K562 (cell line): ENCODE measurements around the gene AMFR. TPM values are rescaled to one million over a fixed set of nuclear protein-coding genes. Genes with fewer than 3 reads are reported as not detected.

Experiments used
- BRD9 ChIP-seq: fragments of 450-650 bp; IDR thresholded peaks from 2 replicates; pipeline ENCODE4 v1.6.1; 2018; ENCODE audit warnings: low read depth; ENCODE audit not compliant: partially characterized antibody
- EP400 ChIP-seq: fragments of 450-650 bp; IDR thresholded peaks from 2 replicates; pipeline ENCODE4 v1.6.1; 2017; ENCODE audit warnings: antibody characterized with exemption, mild to moderate bottlenecking, moderate library complexity
- NFXL1 ChIP-seq: fragments of 450-650 bp; formaldehyde crosslinking; IDR thresholded peaks from 2 replicates; pipeline ENCODE4 v1.4.0; 2021; ENCODE audit warnings: mild to moderate bottlenecking
- RAD21 ChIP-seq, 2 experiments: fragments of 250-450 bp in 1 of 2; fragments of 450-650 bp in 1 of 2; sonication (Bioruptor Pico) in 1 of 2; formaldehyde crosslinking in 1 of 2; IDR thresholded peaks in 1 of 2; conservative IDR thresholded peaks in 1 of 2; 2 replicates each; pipeline versions ENCODE4 v1.4.0 to v1.8.0; 2020 to 2022; ENCODE audit warnings: mild to moderate bottlenecking in 2 of 2, moderate library complexity in 1 of 2
- RBM17 ChIP-seq: fragments of 200-400 bp; formaldehyde crosslinking; IDR thresholded peaks from 2 replicates; pipeline ENCODE4 v1.6.1; 2017; ENCODE audit warnings: low read depth, mild to moderate bottlenecking, low read length, borderline replicate concordance
- SIN3A ChIP-seq, 2 experiments: fragments of 150-350 bp in 1 of 2; IDR thresholded peaks; 2 replicates each; pipeline ENCODE4 v1.6.1; 2011 to 2016; ENCODE audit warnings: borderline replicate concordance in 2 of 2, low read depth in 2 of 2, low read length in 2 of 2, mild to moderate bottlenecking in 2 of 2, moderate library complexity in 2 of 2; ENCODE audit not compliant: control insufficient read depth in 1 of 2
- SMAD1 ChIP-seq: fragments of 150-350 bp; IDR thresholded peaks from 2 replicates; pipeline ENCODE4 v1.6.1; 2014; ENCODE audit warnings: low read length, low read depth; ENCODE audit not compliant: partially characterized antibody
- TAL1 ChIP-seq: fragments of 450-650 bp; IDR thresholded peaks from 2 replicates; pipeline ENCODE4 v1.6.1; 2016; ENCODE audit warnings: mild to moderate bottlenecking
- TFAM ChIP-seq: fragments of 250-450 bp; sonication (Bioruptor Pico); conservative IDR thresholded peaks from 2 replicates; pipeline ENCODE4 v1.5.0; 2021; ENCODE audit warnings: mild to moderate bottlenecking, moderate library complexity
- UBTF ChIP-seq, 2 experiments: IDR thresholded peaks; 2 replicates each; pipeline ENCODE4 v1.6.1; 2012; ENCODE audit warnings: improper control_type of control experiment in 2 of 2, low read depth in 2 of 2, low read length in 2 of 2, borderline replicate concordance in 1 of 2
- ZNF146 ChIP-seq: IDR thresholded peaks from one replicate; pipeline ENCODE4 v1.6.1; 2018; ENCODE audit warnings: missing compliant biosample characterization; ENCODE audit not compliant: unreplicated experiment
- ZNF165 ChIP-seq: fragments of 250-450 bp; sonication (Bioruptor Pico); IDR thresholded peaks from 2 replicates; pipeline ENCODE4 v1.4.0; 2020; ENCODE audit warnings: borderline replicate concordance
- ZNF507 ChIP-seq: conservative IDR thresholded peaks from 2 replicates; pipeline ENCODE4 v1.6.1; 2017; ENCODE audit warnings: missing genetic modification characterization, missing compliant biosample characterization
- polyA plus RNA-seq, 8 experiments: library from polyadenylated mRNA; depleted of rRNA in 4 of 8; stranded (reverse) in 5 of 8; unstranded in 3 of 8; fragments of >200 nt; fragmentation: Nextera tagmentation in 2 of 8; fragmentation: Illumina TruSeq in 1 of 8; extraction: Ambion mirVana in 2 of 8; extraction: Trizol in 1 of 8; gene quantifications; 2 replicates each; pipeline versions ENCODE4 v1.2.1 to v1.2.3, GENCODE V29; 2011 to 2014; ENCODE audit warnings: inconsistent platforms in 1 of 8, missing spikeins in 1 of 8
- total RNA-seq, 7 experiments: library from RNA; depleted of rRNA in 6 of 7; stranded (reverse); fragments of >200 nt in 6 of 7; fragmentation: Illumina TruSeq in 2 of 7; extraction: Trizol in 2 of 7; gene quantifications; 2 replicates each; pipeline versions ENCODE4 v1.2.1 to v1.2.3, GENCODE V29; 2011 to 2021; ENCODE audit warnings: low replicate concordance in 1 of 7
- TF ChIP-seq, protein P1 (sequence below): fragments of 450-650 bp; IDR thresholded peaks from 2 replicates; pipeline ENCODE4 v1.6.1; 2016; ENCODE audit warnings: missing biosample characterization, missing genetic modification characterization
- TF ChIP-seq, protein P2 (sequence below), 2 experiments: fragments of 450-650 bp; conservative IDR thresholded peaks; 2 replicates each; pipeline ENCODE4 v1.6.1; 2017; ENCODE audit warnings: mild to moderate bottlenecking in 2 of 2, moderate library complexity in 2 of 2
- TF ChIP-seq, protein P3 (sequence below): fragments of 450-650 bp; IDR thresholded peaks from 2 replicates; pipeline ENCODE4 v1.7.1; 2018; ENCODE audit warnings: mild to moderate bottlenecking, low read depth; ENCODE audit not compliant: partially characterized antibody
- TF ChIP-seq, protein P4 (sequence below): sonication (generic); formaldehyde crosslinking; IDR thresholded peaks from 2 replicates; pipeline ENCODE4 v1.8.0; 2022; ENCODE audit warnings: mild to moderate bottlenecking, missing genetic modification reagents

AMFR gene
- total and polyA plus RNA-seq, 9 of the 15 experiments (the other 6 are each of a cell fraction or from before 2014, with no cell fraction given) = 15.6 to 113 (median 58.4) TPM

- TF ChIP-seq, protein P1, sequence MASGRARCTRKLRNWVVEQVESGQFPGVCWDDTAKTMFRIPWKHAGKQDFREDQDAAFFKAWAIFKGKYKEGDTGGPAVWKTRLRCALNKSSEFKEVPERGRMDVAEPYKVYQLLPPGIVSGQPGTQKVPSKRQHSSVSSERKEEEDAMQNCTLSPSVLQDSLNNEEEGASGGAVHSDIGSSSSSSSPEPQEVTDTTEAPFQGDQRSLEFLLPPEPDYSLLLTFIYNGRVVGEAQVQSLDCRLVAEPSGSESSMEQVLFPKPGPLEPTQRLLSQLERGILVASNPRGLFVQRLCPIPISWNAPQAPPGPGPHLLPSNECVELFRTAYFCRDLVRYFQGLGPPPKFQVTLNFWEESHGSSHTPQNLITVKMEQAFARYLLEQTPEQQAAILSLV (tag) = no peak
- peak; percentile 64; the same call in 1 of the 2 replicates for TF ChIP-seq EP400
- no peak for TF ChIP-seq RBM17
- no peak for TF ChIP-seq ZNF146 (CRISPR knock-in tag)
- TF ChIP-seq NFXL1 = no peak
- TF ChIP-seq, protein P2, sequence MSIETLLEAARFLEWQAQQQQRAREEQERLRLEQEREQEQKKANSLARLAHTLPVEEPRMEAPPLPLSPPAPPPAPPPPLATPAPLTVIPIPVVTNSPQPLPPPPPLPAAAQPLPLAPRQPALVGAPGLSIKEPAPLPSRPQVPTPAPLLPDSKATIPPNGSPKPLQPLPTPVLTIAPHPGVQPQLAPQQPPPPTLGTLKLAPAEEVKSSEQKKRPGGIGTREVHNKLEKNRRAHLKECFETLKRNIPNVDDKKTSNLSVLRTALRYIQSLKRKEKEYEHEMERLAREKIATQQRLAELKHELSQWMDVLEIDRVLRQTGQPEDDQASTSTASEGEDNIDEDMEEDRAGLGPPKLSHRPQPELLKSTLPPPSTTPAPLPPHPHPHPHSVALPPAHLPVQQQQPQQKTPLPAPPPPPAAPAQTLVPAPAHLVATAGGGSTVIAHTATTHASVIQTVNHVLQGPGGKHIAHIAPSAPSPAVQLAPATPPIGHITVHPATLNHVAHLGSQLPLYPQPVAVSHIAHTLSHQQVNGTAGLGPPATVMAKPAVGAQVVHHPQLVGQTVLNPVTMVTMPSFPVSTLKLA (conservative IDR thresholded peaks at IDR 0.05) = peak; percentile 58 to 75
- TF ChIP-seq SIN3A (IDR thresholded peaks at IDR 0.05; ENCODE audit: borderline replicate concordance in 2 of 2, control insufficient read depth in 1 of 2, low read depth in 2 of 2, low read length in 2 of 2) = no peak
- no peak for TF ChIP-seq TAL1
- TF ChIP-seq UBTF (IDR thresholded peaks at IDR 0.05; ENCODE audit: borderline replicate concordance in 1 of 2, low read depth in 2 of 2, low read length in 2 of 2) = 0 out of 4 replicates have a peak, but pooled peaks of 1 of the 2 experiments have one; percentile 27
- TF ChIP-seq BRD9 = no peak
- TF ChIP-seq ZNF507 (tag) = no peak
- no peak for TF ChIP-seq TFAM
- TF ChIP-seq, protein P3, sequence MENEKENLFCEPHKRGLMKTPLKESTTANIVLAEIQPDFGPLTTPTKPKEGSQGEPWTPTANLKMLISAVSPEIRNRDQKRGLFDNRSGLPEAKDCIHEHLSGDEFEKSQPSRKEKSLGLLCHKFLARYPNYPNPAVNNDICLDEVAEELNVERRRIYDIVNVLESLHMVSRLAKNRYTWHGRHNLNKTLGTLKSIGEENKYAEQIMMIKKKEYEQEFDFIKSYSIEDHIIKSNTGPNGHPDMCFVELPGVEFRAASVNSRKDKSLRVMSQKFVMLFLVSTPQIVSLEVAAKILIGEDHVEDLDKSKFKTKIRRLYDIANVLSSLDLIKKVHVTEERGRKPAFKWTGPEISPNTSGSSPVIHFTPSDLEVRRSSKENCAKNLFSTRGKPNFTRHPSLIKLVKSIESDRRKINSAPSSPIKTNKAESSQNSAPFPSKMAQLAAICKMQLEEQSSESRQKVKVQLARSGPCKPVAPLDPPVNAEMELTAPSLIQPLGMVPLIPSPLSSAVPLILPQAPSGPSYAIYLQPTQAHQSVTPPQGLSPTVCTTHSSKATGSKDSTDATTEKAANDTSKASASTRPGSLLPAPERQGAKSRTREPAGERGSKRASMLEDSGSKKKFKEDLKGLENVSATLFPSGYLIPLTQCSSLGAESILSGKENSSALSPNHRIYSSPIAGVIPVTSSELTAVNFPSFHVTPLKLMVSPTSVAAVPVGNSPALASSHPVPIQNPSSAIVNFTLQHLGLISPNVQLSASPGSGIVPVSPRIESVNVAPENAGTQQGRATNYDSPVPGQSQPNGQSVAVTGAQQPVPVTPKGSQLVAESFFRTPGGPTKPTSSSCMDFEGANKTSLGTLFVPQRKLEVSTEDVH = no peak
- TF ChIP-seq SMAD1 = no peak
- TF ChIP-seq ZNF165 (CRISPR knock-in tag) = no peak
- TF ChIP-seq, protein P4, sequence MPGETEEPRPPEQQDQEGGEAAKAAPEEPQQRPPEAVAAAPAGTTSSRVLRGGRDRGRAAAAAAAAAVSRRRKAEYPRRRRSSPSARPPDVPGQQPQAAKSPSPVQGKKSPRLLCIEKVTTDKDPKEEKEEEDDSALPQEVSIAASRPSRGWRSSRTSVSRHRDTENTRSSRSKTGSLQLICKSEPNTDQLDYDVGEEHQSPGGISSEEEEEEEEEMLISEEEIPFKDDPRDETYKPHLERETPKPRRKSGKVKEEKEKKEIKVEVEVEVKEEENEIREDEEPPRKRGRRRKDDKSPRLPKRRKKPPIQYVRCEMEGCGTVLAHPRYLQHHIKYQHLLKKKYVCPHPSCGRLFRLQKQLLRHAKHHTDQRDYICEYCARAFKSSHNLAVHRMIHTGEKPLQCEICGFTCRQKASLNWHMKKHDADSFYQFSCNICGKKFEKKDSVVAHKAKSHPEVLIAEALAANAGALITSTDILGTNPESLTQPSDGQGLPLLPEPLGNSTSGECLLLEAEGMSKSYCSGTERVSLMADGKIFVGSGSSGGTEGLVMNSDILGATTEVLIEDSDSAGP = no peak
- no peak for TF ChIP-seq RAD21 (CRISPR knock-in tag; conservative IDR thresholded peaks at IDR 0.05 in 1 of 2, IDR thresholded peaks at IDR 0.05 in 1 of 2)
Observed at GRCh38 chr16:56422896-56423441, 2.4 kb downstream of the AMFR start (continued).
